Fibroblast of peridontal ligament (primary cell): ENCODE results near the gene SCGB3A1.
A peak's percentile ranks its signal among the peaks of the same experiment; 100 is the strongest.

Experiments
- DNase-seq: peaks from one replicate; pipeline ENCODE4 v3.0.0-alpha.2; 2010; ENCODE audit errors: extremely low read depth

SCGB3A1 gene

DNA sequence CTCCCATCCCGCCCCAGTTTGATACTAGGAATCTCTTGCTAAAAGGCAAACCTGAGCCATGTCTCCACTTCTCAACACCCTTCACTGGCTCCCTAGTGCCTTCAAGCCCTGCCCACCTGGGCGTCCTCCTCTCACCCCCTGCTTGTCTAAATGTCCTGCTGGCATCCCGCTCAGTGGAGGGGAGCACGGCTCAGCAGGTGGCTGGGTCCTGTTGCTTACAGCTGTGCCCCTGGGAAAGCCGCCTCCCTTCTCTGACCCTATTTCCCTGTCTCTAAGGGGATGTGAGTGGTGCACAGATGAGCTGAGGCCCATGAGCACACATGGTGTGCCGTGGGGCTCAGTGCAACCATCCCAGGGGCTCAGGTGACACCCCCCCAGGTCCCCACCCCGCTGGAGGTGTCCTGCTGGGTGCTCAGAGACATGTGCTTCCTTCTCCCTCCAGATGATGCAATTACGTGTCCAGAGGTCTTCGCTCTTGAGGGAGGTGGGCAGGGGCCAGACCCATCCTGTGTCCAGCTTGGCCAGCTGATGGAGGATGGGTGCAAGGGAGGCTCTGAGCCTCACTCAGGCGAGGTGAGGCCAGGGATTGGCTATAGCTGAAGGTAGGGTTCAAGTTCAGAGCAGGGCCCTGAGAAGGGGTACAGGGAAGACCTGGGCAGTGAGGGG lies 34.0 kb upstream of the SCGB3A1 start:
- no peak for DNase-seq

DNA sequence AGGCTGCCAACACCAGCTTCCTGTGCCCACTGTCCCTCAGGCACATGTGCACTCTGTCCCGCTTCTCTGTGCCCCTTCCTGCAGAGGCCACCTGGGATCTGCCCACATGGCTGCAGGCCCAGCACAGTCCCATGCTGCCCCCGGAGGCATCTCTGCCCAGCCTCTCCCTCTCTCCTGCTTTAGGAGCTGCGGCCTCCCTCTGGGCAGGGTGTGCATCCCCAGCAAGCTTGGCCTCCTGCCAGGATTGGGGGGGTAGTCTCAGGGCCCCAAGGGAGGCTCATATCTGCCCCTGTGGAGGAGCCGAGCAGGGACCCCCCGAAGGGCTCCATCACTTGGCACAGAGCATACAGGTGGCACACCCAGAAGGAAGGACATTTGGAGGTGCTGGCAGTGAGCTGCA lies 33.3 kb upstream of the SCGB3A1 start:
- no peak for DNase-seq

DNA sequence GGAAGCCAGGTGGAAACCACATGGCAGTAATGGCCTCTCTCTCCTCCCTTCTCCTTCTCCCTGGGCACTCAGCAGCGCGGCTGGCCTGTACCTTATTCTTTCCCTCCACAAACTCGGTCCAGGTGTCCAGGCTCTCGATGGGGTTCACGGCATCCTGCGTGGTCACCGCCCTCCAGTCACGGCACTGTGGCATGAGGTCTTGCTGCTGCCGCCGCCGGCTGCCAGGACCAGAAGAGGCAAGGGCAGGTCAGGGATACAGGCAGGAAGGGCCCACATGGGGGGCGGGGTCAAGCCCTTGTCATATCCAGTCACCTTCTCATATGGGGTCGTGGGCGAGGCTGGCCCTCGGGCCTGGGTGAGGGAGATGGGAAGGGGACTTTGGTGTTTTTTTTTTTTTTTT lies 32.5 kb upstream of the SCGB3A1 start:
- DNase-seq = no peak

DNA sequence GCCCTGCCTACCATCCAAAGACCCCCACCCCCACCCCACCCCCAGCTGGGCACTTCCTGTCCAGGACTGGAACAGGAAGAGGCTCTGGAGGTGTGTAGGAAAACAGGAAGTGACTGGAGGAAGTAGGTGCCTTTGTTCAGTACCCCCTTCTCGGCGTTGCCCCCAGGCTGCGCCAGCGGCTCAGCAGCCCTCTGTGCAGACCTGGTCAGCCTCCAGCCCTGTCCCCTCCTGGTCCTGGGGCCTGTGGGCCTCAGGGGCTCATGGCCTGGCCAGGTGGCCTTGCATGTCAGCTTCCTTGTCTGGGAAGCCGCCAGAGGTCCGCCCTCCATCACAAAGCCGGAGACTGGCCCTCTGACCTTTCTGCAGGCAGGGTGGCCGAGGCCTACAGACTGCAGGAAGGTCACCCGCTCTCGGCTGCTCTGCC lies 32.1 kb upstream of the SCGB3A1 start:
- DNase-seq = no peak

DNA sequence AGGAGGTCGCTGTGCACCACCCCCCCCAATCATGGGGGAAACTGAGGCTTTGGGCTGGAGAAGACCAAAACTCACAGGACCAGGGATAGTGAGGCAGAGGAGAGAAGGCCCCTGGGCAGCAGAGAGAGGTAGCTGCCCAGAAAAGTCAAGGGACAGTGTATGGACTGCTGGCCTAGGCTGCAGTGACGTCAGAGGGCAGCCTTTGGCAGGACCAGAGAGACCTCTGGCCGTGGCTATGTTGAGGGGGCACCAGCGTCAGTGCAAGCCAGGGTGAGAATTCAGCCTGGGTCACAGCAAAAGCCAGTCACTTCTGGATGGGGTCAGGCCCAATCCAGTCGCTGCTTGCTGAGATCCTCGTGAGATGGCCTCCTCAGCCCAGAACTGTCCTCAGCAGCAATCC lies 31.6 kb upstream of the SCGB3A1 start:
- no peak for DNase-seq

DNA sequence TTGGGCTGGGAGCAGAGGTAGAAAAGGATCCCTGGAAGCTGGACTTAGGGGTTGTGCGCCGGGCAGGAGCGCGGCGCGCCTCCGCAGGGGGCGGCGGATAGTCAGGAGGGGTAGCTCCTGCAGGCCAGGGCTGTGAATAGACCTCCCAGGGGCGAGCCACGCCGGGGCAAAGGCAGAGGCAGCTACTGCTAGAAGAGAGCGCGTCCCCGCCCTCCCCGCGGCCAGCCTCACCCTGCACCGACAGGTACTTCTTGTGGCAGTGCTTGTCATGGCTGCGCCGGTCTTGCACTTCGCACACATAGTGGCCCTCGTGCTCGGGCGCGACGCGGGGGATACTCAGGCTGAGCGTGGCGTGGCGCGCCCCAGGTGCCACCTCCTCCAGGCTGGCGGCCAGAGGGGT lies 30.0 kb upstream of the SCGB3A1 start:
- no peak for DNase-seq

DNA sequence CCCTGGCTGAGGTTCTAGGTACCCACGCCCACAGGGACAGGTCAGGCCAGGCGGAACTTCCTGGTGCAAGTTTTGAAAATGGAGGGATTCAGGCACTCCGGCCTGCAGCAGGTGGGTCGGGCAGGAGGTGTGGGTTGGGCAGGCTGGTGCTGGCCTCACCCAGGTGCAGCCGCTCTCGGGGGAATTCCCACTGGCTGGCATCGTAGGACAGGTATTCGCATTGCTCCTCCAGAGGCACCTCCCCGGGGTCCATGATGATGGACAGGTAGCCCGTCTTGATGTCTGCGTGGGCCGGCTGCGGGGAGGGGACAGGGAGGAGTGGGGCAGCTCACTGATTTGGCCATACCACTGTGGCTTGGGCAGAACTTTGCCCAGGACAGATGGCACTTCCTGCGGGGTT lies 28.7 kb upstream of the SCGB3A1 start:
- no peak for DNase-seq

DNA sequence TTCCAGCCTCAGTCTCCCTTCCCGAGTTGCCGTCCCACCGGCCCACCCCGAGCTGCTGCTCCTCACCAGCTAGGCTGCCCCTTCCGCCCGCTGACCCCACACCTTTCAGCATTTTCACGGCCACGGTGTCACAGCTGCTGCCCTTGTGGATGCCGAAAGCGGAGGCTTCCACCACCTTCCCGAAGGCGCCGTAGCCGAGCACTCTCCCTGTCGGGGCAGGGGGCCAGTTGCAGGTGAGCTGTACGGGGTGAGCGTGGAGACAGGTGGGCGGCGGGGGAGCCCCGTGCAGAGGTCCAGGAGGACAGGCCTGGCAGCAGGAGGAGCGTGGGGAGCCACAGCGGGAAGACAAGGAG lies 28.2 kb upstream of the SCGB3A1 start:
- DNase-seq = no peak

DNA sequence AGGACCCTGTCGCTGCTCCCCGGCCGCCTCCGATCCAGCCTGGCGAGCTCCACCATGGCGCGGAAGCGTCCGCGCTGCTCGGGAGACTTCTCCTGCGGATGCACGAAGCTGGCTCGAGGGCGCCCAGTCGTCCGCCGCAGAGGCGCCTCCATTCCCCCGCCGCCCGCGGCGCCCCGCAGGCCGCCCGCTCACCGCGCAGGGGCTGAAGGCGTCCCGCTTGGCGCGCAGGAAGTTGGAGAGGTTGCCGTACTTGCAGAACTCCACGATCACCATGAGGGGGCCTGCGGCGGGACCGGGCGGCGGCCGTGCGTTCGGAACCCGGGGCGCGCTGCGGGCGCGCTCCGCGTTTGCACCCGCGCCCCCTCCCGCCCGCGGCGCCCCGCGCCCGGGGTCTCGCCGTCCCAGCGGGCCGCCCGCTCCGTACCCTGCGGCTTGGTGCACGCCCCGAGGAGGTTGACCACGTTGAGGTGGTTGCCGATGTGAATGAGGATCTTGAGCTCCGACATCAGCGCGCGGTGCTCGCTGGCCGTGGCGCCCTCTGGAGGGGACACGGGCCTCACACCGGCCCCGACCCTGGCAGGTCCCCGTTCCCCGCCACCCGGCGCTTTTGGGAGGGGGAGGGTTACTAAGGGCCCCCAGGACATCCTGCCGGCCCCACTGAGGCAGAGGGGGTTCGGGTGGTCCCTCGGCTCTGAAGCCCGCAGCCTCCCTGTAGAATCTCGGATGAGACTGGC lies 27.7 kb upstream of the SCGB3A1 start:
- DNase-seq = peak; percentile 16

DNA sequence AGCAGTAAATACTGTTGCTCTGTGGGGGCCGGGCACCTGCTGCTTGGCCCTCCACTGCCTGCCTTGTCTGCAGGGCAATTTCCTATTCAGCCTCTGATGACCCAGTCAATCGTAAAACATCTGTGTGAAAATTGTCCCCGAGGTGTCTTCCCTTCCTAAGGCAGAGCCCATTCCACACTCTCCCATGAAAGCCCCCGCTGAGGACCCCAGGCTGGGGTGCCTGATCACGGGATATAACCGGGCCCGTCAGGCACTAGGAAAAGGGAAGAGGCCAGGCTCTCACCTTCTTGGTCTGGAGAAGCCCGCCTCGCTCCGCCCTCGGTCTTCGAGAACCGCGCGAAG lies 27.2 kb upstream of the SCGB3A1 start:
- DNase-seq = no peak

DNA sequence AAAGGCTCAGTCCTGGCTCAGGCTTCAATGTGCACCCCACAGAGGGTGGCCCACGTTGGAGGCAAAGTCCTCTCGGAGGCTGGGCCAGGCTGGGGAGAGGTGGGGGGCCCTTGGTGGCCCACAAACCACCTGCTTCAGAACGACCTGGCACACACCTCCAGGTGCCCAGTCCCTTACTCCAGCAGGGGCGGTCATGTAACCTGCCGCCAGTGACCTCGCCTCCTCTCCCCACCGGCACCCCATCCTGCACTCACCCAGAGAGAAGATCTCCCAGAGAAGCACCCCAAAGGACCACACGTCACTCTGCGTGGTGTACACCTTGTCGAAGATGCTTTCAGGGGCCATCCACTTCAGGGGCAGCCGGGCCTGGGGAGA lies 22.5 kb upstream of the SCGB3A1 start:
- DNase-seq = no peak

DNA sequence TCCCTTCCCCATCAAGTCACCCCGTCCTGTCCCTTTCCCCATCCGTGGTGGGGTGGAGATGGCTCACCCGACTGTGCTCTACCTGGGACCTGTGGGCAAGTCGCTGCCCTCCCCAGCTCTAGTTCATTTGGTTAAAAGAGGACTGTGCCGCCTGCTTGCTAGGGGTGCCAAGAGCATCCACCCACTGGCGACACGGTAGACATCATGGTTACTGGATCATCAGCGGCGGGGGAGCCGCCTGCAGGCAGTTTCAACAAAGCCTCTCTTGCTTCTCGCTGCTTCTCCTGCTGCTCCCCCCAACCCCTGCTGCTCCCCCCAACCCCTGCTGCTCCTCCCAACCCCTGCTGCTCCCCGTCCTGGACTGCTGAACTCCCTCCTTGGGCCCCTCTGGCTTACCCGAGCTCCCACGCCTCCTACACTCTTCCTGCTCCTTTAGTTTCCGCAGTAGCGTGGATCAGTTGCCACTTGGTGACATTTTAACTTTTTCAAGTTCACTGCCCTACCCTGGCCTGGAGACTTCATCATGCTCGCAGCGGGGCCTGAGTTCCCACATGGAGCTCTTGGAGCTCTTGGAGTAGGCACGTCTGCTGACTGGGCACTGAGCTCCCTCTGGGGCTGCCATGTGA lies 22.0 kb upstream of the SCGB3A1 start:
- DNase-seq = no peak

DNA sequence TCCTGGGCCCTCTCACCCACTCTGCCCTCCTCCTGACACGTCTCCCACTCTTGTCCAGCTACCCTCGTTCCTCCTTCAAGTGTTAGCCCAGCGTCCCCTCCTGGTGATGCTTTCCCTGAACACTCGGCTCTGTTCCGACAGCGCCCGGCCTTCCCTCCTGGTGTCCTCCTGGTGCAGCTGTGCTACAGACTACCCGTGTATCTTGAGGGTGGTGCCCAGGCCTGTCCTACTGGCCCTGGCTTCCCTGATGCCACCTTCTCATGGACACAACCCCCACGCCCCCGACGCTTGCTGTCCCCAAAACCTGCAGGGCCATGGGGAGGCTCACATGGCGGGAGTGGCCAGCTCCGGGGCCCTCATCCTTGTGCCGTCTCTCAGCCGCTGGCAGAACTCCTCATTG lies 21.4 kb upstream of the SCGB3A1 start:
- DNase-seq = no peak

DNA sequence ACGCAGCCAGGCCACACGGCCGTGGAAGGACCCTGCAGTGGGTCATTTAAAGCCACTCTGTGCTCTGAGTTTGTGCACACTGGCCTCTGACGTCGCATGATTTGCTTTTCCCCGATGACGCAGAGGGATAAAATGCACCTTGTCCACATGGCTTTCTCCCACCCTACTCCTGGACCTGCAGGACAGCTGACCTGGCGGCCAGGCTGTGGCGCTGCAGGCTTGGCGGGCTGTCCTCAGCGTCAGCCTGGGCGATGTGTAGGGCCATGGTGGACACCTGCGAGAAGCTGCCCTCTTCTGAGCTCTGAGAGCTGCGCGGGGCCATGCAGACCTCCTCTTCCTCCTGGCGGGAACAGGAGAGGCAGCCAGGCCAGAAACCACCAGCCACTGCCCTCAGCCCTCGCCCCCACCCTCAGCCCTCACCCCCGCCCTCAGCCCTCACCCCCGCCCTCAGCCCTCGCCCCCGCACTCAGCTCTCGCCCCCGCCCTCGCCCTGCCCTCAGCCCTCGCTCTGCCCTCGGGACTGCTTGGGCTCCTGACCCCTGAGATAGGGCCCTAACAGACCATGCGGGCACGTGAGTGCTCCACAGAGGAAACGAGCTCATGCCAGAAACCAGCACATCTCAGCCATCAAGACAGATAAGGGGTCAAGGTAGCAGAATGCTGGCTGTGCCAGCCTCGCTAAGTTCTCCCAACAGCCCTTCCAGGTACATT lies 20.0 kb upstream of the SCGB3A1 start:
- no peak for DNase-seq

DNA sequence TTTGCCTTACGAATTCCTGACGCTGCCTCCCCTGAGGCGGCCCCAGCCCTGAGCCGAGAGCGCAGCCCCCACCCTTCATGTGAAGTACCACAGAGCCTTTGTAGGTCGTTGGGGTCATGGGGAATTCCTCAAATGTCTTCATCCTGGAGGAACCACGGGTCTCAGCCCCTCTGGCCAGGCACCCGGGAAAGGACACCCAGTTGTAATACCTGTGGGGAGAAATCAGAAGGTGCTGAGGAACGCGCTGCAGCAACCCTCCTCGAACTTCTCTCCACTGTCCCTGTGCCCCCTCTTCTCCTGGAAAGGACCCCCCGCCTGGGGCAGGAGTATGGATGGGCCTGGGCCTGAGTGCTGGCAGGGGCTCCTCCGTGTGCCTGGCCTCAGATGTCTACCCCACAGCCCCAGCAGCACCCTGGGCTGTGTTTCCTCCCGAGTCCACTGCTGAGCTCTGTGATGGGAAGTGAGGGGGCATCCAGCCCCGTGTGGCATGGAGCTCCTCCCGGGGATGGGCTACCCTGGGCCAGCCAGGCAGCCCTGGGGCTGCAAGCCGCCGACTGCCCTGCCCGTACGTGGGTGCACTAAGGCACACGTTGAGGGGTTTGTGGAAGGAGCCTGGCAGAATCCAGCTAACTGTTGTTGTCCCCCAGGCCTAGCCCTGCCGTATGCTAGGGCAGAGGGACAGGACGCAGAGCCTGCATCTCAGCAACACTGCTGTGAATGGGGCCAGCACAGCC lies 18.7 kb upstream of the SCGB3A1 start:
- no peak for DNase-seq

DNA sequence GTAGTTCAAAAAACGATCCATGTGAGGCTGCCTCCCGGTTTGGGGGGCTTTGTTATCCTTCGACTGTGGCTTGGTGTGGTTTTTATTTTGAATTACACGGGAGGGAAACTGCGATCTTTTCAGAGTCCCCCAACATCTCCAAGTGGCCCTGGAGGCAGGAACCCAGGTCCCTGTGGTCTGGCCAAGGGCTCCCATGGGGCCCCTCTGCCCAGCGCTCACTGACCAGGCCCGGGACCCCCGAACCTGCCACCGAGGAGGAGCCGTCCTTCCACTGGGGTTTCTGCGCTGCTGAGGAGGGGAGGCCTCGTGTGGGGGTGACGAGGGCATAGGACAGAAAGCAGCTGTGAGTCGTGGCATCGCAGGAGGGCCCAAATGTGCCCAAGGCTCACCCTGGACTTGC lies 18.1 kb upstream of the SCGB3A1 start:
- DNase-seq = no peak

DNA sequence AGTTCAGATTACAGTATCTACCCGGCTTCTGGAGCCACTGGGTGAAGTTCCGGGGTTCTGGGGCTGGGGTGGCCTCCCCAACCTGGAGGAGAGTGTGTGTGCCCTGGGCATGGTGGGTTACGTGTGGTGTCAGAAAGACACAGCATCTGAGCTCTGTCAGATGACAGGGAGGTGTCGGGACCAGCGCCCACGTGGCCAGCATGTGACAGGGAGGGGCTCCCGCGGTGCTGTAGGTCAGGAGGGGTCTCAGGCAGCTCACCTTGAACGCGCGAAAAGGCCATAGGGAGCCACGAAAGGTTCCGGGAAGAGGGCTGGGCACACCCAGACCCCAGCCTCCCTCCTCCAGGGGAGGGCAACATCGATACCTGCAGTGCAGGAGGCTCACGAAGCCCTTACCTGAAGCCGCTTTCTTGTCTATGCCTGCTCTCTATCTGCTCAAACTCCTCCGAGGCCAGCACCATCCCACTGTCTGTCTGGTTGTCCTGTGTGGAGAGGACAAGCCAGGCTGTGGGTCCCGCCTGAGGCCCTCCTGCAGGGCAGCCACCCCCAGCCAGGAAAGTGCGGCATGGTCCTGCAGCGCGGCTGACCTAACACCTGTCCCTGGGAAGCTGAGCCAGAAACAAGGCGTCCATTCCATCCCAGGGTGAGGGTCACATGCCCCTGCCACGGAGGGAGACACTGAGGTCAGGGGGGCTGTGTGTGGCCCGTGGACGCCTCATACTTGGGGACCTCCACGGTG lies 17.4 kb upstream of the SCGB3A1 start:
- no peak for DNase-seq

DNA sequence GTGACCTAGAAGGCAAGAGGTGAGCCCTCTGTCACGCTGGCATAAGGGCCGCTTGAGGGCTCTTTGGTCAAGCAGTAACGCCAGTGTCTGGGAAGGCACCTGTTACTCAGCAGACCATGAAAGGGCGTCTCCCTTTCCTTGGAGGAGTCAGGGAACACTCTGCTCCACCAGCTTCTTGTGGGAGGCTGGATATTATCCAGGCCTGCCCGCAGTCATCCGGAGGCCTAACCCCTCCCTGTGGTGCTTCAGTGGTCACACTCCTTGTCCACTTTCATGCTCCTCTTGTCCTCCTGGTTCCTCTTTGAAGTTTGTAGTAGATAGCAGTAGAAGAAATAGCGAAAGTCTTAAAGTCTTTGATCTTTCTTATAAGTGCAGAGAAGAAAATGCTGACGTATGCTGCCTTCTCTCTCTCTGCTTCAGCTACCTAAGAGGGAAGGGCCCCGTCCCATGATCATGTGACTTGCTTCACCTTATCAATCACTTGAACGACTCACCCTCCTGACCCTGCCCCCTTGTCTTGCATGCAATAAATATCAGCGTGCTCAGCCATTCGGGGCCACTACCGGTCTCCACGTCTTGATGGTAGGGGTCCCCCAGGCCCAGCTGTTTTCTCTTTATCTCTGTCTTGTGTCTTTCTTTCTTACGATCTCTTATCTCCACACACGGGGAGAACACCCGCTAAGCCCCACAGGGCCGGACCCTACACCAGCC lies 16.7 kb upstream of the SCGB3A1 start:
- DNase-seq = no peak

DNA sequence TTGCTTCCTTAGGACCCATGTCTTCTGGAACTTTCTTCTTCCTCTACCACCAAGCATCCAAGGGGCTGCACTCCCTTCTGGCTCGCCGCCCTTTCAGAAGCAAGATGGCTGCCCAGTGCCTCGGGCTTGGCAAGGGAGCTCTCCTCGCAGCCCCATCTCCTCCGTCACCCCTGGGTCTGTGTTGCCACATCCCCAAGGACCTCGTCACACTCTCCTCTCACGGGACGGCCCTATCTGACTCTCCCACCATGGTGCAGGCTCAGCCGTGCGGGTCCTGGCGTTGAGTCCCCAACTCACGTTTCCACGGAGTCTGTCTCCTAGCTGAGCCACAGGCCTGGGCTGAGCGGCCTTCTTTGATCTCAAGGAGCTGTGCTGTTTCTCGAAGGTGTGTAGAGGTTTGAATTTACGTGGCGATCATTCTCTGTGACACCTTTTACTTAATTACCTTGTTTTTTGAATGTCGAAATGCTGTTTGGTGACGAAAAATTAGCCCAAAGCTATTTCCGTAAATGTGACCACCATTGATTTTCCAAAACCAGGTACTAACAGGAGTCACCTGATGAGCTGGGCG lies 15.0 kb upstream of the SCGB3A1 start:
- no peak for DNase-seq

DNA sequence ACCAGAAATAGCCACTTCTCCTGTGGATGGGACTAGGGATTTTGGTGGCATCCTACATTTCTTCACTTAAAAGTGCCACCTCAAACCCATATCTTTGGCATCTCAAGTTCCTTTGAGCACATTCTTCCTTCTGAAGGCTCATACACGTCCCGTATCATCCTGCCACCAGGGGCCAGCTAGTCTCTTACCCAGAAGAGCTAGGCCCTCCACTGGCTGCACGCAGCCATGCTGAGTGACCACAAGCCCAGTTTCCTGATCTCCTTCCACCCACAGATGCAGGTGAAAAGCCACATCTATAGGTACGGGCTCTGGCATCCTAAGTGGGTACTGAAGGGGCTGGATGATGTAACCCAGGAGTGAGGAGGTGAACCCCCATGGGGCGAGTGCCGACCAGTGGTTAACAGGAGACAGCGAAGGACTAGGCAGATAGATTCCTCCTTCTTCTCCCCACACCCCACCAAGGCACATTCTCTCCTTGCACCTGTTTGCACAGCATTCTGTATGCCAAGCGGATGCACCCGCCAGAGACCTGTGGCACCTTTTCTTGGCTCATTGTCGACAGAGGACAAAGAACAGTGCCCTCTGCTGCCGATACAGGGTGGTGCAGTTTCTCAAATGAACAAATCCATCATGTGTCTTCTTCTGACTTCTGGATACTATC lies 14.4 kb upstream of the SCGB3A1 start:
- peak; percentile 59 for DNase-seq
